ENCODE data around the gene CLTB.

Gene CLTB

DNA sequence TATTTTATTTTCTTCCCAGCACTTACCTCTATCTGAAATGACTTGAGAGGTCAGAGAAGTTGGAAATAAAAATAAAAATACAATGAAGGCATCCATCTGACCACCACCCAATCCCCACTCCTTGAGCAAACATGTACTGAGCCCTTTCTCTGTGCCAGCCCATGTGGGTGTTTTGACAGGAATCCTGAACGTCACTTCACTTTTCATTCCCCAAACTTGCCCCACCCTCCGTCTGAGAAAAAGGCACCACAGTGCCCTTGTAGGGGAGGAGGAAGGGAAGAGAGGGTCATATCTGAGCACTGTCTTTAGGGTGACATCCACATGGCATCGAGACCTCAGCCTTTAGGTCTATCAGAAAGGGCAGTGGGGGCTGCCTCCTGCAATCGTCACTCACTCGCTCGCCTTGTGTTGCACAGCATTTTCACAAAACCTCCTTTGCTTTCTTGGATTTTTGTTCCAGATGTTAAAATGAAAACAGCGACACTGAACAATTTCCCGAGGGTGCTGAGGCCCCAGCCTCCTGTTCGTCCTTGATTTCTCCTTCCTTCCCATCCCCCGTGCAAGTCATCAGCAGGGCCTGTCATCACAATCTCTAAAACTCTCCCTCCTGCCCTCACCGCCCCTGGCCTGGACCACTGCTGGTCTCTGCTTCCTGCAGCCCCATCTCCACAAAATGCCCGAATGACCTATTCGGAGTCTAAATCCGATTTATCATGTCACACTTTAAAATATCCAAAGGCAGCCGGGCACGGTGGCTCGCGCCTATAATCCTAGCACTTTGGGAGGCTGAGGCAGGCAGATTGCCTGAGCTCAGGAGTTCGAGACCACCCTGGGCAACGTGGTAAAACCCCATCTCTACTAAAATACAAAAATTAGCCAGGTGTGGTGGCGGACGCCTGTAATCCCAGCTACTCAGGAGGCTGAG lies 14.8 kb downstream of the CLTB start:
- DNase-seq (ENCODE audit: low read depth), result no peak

DNA sequence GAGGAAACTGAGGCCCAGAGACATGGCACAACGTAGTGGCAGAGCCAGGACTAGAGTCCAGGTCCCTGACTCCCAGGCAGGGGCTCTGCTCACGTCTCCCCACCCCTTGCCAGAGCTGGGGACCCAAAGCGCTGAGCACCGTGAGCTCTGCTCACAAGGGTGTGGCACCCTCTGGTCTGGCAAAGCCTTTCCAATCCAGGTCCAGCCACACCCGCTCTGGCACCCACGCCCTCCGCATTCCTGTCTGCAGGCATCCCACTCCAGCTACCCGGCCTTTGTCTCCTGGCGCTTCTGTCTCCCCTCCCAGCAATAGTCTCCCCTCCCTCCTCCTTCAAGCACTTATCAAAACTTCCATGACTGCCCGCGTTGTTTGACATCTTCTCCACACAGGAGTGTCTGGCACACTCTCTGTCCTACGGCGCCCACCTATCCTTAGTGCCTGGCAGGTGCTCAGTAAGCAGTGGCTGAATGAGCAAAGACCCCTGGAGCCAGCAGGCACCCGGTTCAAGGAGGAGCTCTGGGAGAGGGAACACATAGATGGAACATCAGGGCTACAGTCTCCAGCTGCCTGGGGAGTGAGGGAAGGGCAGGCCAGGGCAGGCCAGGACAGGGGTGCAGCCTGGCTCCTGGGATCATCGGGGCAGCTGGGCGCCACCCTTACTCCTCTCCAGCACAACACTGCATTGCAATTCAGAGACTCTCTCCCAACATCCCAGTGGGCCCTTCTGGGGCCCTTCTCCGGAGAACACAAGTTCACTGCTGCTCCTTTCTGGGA lies 15.8 kb downstream of the CLTB start:
- no peak for DNase-seq (ENCODE audit: low read depth)

DNA sequence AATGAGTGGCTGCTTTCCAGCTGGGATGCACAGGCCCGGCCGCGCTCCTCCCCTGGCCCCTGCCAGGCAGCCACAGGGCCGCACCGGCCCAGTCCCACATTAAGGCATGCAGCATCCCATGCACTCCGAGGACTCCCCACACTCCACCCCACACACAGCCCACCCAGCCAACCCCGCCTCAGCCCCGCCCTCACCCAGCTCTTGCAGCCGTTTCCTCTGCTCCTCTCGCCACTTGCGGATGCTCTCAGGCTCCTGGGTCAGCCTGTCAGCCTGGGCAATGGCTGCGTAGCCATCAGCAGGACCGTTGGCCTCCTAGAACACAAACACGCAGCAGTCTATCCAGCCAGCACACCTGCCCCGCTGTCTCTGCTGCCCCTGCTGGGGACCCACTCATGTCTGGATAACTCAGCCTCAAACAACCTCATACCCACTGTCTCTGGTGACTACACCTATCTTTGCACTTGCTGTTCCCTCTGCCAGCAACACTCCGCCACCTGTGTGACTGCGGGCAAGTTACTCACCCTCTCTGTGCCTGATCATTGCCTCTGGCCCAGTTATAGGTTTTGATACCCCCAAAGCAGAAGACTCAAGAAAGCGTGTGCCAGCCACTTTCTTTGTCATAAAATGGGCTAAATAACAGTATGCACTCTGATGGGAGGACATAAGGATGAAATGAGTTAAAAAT lies 18.5 kb downstream of the CLTB start:
- DNase-seq (ENCODE audit: low read depth), result no peak

GRCh38 chr5:176396330-176396729 lies 20.0 kb downstream of the CLTB start:
- DNase-seq (ENCODE audit: low read depth), result no peak

- DNase-seq (ENCODE audit: low read depth), result no peak
Measured at GRCh38 chr5:176394881-176395675, 21.3 kb downstream of the CLTB start.

- DNase-seq (ENCODE audit: low read depth), result no peak
Measured at GRCh38 chr5:176394096-176394495, 22.2 kb downstream of the CLTB start.

DNA sequence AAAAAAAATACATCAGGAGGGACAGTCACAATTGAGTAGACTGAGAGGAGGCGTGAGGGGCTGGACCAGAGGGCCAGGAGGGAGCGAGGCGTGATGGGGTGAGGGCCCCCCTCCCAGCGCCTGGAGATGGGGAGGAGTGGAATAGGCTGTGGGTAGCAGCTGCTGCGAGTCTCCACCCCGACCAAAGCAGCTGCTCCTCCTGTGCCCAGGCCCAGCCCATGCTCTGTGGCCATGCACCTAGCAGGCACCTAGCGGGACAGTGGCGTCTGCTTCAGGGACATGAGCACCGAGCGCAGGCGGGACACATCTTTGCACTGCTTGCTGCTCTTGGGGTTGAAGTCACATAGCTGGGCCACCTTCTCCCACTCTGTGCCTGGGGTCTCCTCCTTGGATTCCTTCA lies 23.8 kb downstream of the CLTB start:
- DNase-seq (ENCODE audit: low read depth), result no peak

DNA sequence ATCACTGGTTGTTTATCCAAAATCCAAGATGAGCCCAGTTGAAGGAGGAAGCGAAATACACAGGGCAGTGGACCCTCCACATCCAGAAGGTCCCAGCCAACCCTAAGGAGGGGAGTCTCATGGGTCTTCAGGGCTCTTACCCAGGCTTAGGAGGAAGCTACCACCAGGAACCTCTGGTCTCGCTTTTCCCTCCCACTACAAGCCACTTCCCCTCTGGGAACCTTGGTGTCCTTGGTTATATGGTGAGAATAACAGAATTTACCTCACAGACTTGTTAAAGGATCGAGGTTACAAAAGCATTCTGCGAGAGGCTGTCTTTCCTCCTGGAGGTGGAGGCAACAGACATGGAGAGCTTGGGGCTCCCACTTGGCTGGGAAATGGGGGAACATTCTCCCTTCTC lies 24.3 kb downstream of the CLTB start:
- no peak for DNase-seq (ENCODE audit: low read depth)

- no peak for DNase-seq (ENCODE audit: low read depth)
Measured at GRCh38 chr5:176391479-176391878, 24.9 kb downstream of the CLTB start.

DNA sequence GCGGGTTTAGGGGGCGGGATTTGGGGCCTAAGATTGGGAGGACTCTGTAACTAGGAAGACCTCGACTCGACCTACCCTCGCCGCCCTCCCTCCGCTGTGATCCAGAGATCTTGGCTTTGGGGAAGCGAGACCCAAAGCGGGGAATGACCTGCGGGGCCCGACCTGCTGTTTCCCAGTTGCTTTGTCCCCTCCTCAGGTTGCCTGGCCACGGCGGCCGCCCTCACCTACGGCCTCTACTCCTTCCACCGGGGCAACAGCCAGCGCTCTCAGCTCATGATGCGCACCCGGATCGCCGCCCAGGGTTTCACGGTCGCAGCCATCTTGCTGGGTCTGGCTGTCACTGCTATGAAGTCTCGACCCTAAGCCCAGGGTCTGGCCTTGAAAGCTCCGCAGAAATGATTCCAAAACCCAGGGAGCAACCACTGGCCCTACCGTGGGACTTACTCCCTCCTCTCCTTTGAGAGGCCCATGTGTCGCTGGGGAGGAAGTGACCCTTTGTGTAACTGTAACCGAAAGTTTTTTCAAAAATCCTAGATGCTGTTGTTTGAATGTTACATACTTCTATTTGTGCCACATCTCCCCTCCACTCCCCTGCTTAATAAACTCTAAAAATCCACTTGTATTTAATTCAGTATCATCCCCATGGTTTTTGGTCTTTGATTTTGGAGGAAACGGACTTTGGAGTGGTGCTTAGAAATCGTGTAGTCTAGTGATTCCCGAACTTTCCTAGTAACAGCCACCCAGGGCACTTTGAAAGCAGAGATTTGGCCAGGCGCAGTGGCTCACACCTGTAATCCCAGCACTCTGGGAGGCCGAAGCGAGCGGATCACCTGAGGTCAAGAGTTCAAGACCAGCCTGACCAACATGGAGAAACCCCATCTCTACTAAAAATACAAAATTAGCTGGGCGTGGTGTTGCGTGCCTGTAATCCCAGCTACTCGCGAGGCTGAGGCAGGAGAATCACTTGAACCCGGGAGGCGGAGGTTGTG lies 26.9 kb downstream of the CLTB start:
- DNase-seq (ENCODE audit: low read depth), result no peak

- peak; percentile 98 for DNase-seq (ENCODE audit: low read depth)
Measured at GRCh38 chr5:176388444-176389134, 27.8 kb downstream of the CLTB start, which contains the start of the genes HIGD2A and NOP16. Gene HIGD2A (plus strand): TSS chr5:176388751. CDS start chr5:176388820, 69 bp downstream. Gene NOP16 (minus strand): TSS chr5:176388598. CDS start chr5:176388539, 59 bp downstream.

DNA sequence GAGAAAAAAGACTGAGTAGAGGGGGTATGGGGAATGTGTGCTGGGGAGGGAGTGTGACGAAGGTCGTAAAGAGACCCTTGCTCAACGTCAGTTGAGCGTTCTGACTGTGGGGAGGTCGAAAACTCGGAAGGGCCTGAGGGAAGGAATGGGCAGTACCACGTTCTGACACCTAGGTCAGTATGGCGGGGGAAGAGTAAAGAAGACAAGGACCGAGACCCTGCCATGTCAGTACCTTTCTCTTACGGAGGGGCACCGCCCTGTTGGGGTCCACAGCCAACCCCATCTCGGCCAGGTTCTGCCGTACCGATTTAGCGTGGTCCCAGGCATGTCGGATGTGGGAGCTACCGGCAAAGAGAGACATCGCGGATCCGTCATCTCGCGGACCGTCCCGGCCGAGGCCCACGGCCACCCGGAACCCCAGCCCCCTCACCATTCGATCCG lies 28.3 kb downstream of the CLTB start:
- no peak for DNase-seq (ENCODE audit: low read depth)

GRCh38 chr5:176387384-176387925 lies 28.9 kb downstream of the CLTB start:
- DNase-seq (ENCODE audit: low read depth), result no peak

DNA sequence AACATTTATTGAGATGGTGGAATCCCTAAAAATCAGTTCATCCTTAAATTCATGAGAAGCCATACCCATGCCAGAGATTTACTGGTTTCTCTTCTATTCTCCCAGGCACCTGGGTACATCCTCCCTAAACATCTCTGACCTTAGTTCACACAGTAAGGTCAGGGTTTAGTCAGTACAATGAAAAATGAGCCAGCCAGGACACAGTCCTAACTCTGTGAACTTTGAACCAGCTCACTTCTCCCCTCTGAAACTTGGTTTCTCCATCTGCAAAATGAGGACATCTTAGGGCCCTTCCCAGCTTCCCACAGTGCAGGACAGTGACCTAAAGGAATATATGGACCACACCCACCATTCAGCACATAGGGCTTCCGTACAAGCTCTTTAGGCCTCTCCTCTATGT lies 29.8 kb downstream of the CLTB start:
- no peak for DNase-seq (ENCODE audit: low read depth)

DNA sequence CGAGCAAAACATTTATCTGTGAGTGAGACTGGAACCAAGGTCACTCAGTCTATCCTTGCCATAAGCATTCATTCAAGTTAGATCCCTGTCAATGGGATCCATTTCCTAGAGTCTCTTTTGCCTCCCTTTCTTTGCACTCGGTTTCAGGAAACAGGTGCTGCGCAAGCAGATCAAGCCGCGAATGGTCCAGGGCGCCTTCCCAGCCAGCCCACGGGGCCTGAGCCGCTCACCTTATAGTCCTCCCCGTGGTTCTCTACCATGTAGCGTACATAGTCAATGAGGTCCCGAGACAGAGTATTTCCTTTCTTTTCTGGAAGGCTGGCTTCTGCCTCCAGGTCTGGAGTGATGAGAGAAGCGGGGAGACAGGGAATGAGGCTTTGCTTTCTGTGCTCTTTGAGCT lies 31.3 kb downstream of the CLTB start:
- no peak for DNase-seq (ENCODE audit: low read depth)

DNA sequence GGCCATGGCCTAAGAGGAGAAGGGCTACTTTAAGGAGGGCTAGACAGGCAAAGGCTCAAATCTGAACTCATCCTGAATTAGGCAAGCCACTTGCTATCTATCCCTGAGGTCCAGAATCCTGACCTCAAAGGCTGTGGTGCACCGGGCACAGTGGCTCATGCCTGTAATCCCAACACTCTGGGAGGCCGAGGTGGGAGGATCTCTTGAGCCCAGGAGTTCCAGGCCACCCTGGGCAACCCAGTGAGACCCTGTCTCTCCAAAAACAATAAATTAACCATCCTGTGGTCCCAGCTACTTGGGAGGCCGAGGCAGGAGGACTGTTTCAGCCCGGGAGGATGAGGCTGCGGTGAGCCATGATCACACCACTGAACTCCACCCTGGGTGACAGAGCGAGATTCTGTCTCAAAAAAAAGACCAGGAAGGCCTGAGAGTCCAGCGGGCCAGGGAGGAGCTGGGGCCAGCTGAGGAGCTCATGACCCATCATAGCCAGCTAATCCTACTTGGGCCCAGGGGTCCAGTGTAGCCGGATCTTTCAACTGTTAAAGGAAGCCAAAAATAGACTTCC lies 31.9 kb downstream of the CLTB start:
- no peak for DNase-seq (ENCODE audit: low read depth)

DNA sequence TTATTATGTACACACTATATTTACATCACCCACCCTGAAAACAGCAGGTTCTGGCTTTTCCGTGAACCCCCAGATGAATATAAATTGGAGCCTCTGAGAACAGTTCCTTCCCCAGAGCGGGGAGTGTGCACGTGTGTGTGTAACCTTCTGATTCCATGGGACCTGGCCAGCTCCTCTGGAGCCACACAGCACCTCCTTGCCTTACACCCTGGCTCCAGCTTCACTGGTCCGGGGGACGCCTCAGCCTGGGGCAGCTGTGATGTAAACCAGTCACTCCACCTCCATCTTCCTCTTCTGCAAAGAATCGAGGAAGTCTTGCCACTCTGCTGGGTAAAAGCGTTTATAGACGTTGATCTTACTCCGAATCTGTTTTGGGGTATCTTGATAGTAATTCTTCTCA lies 32.4 kb downstream of the CLTB start:
- no peak for DNase-seq (ENCODE audit: low read depth)

DNA sequence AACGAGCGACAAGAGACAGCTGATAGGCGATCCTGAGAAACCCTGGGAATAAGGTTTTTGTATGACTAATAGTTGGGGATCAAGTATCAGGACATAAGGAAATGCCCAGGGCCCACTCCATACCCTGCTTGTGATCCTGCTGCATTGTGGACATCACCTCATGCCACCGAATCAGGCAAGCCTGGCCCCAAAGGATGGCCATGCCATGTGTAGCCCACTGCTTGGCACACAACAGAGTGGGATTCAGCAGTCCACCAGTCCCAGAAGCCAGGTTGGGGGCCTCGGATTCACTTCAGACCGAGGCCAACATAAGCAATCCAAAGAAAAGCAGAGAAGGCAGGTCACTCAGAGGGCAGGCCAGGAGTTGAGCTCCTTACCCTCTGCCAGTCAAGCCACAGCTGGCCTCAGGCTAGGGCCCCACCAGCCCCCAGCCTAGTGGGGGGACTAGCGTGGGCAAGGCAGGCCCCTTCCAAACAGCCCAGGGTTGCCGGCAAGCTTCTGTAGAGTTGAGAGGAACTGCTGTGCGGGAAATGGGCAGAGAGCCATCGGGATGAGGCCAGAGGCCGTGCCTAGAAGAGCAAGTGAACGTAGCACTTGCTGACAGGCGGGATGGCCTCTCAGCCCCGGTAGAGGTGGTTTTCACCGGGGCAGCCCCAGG lies 33.0 kb downstream of the CLTB start:
- no peak for DNase-seq (ENCODE audit: low read depth)

DNA sequence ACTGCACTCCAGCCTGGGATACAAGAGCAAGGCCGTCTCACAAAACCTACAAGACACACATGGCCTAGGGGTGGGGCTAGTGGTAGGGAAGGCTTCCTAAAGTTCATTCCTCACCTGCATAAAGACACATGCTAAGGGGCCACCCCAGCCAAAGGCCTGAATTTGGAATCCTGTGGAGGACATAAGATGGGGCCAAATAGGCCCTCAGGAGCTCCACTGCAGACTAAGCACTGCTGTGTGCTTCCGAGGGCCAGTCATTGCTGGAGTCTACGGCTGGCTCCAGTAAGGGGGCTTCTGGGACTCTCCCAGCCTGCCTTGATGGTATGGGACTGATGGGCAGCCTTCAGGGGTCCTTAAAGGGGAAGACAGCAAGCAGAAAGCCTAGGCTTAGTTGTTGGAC lies 33.6 kb downstream of the CLTB start:
- DNase-seq (ENCODE audit: low read depth), result no peak

Data from fibroblast of gingiva (primary cell).